Left colon (tissue), 2 donors: ENCODE measurements around the gene TMCC2. TPM values are rescaled to one million over a fixed set of nuclear protein-coding genes. Genes with fewer than 3 reads are reported as not detected.

ENCODE experiments used
- ATAC-seq: fragments of 200-7000 bp; cut with Tn5 transposase; one replicate; pipeline ENCODE4 v1.9.1; 2020; ENCODE audit warnings: mild to moderate bottlenecking, moderate library complexity
- DNase-seq, 2 donors: peaks; one replicate each; pipeline ENCODE4 v3.0.0-alpha.2; 2020
- intact Hi-C, 2 donors: fragments of 100-400 bp; cut with DNase I in 1 of 2; cut with micrococcal nuclease in 1 of 2; formaldehyde crosslinking; loops; one replicate each; pipeline versions ENCODE4 v1.11.2 to v1.14.0; 2022; cut with DNase I, micrococcal nuclease
- total RNA-seq, 2 donors: library from RNA; stranded (reverse); fragmentation: NEBNext Ultra II Directional; extraction: Animal tissue kit (Norgen Biotek cat#: 25700); gene quantifications; one replicate each; pipeline ENCODE4 v1.2.1, GENCODE V29; 2021
- donor health status: DM: no; HTN: no; CAD: no.
- donor health status: DM: yes; HTN: yes; CAD: no.

Gene TMCC2
- total RNA-seq, 2 donors from 2014 or later: 0.27 to 1.2 TPM

GRCh38 chr1:205235951-205236350 is 8.2 kb downstream of the TMCC2 start:
- ATAC-seq: no peak
- intact Hi-C loops: no loop called here

DNA sequence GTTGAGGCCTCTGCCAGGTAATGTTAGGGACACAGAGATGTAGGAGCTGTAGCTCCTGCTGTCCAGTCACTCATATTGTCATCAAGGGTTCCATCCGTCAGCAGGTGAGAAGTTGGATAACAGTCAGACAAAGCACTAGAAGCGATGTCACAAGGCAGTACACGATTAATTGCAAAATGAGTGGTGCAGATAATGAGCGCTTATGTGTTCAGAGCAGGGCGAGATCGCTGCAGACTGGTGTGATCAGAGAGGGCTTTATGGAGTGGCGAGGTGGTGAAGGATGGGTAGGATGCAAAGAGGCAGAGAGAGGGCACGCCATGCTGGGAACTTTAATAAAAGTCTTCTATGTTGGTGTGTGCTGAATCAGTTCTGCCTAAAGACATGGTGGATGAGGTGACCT is 8.8 kb downstream of the TMCC2 start:
- no peak for ATAC-seq
- intact Hi-C loops: no loop called here
- no peak for DNase-seq

More at GRCh38 chr1:205235951-205236350, 8.2 kb downstream of the TMCC2 start:
- DNase-seq: no peak

DNA sequence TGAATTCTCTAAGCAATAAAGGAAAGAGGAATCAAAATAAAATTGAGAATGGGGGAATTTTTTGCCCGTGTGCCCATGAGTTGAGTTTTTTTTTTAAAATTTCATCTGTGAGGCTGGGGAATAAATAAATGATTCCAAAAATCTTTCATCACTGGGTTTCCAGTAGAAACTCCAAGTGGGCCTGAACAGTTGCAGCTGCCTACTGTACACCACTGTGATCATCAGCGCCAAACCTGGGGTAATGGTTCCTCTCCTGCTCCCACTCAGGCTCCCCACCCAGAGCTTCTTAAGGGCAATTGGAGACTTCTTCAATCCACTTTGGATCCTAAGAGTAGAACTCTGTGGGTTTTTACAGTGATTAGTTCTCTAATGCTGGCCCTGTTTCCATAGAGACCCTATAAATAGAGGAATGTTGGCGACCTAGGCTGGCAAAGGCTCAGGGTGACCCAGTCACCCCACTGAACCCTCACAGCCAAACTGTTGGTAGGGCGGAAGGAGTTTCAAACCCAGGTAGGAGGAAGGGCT is 9.3 kb downstream of the TMCC2 start:
- intact Hi-C loops: no loop called here
- ATAC-seq: no peak

DNA sequence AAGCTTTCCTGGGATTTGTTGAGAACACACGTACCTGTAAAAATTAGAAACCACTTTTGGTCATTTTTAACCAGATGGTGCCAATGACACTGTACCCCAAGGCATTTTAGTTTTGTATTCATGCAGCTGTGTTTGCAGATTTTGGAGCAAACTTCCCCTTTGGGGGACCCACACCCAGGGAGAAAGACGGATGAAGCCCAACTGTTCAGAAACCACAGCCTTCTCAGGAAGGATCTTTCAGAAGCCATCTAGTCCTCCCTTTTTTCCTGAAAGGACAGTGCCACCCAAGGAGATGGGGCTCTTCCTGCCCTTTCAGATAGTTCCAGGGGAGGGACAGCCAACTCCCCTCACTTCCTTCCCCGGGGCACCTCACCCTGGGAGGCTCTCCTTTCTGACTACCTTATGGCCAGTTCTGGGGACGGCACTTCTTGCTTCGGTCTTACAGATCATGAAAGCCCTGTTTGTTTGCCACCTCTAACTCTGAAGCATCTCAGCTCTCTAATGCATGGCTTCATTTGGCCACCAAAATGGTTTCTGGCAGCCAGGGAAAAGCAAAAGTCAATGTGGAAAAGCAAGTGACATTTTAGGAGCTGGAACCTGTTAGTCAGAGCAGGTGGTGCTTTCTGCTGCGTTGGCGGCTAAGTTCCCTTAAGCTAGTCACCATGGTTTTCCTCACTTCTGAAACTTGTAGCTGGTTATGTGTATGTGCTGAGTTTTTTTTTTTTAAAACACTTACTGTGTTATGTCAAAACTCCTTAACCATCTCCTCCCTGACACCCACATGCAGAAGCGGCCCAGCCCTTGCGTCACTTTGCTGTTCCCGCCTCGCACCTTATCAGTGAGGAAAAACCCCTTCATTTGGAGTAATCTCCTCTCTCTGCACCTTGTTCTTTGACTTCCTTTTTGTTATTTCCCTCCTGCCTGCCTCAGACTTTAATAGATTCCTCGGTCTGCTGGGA is 10.1 kb downstream of the TMCC2 start:
- intact Hi-C loops: no loop called here
- no peak for ATAC-seq
- no peak for DNase-seq

More for the DNA sequence above, 9.3 kb downstream of the TMCC2 start:
- no peak for DNase-seq

GRCh38 chr1:205239078-205239477 is 11.3 kb downstream of the TMCC2 start:
- intact Hi-C loops: no loop called here
- no peak for DNase-seq
- ATAC-seq: no peak

- intact Hi-C loops: no loop called here
- DNase-seq (no peak), ATAC-seq (no peak)
These were observed 12.4 kb downstream of the TMCC2 start for GRCh38 chr1:205240118-205240517.

DNA sequence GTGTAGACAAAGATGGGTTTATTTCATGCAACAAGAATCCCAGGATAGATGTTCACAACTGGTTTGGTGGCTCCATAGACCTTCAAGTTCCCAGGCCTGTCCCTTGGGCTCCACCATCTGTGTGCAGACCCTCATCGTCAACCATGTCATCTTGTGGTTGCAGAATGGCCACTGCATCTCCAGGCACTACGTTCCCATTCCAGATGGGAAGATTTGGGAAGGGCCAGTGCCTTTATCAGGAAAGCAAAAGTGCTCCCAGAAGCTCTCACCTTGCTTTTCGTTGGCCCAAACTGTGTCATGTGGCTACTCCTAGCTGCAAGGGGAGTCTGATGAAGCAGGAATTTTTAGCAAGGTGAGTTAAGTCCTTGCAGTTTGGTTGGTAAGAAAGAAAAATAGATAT is 12.8 kb downstream of the TMCC2 start:
- intact Hi-C loops: no loop called here
- ATAC-seq (no peak), DNase-seq (no peak)

- intact Hi-C loops: no loop called here
- DNase-seq: no peak
- no peak for ATAC-seq
These were observed 13.8 kb downstream of the TMCC2 start for GRCh38 chr1:205241366-205242030.

GRCh38 chr1:205243350-205244191 is 15.8 kb downstream of the TMCC2 start:
- intact Hi-C loops: no loop called here
- DNase-seq (no peak), ATAC-seq (no peak)

GRCh38 chr1:205244384-205244783 is 16.6 kb downstream of the TMCC2 start:
- DNase-seq (no peak), ATAC-seq (no peak)
- intact Hi-C loops: no loop called here

- intact Hi-C loops: no loop called here
- DNase-seq (no peak), ATAC-seq (no peak)
These were observed 17.4 kb downstream of the TMCC2 start for GRCh38 chr1:205245096-205245495.

DNA sequence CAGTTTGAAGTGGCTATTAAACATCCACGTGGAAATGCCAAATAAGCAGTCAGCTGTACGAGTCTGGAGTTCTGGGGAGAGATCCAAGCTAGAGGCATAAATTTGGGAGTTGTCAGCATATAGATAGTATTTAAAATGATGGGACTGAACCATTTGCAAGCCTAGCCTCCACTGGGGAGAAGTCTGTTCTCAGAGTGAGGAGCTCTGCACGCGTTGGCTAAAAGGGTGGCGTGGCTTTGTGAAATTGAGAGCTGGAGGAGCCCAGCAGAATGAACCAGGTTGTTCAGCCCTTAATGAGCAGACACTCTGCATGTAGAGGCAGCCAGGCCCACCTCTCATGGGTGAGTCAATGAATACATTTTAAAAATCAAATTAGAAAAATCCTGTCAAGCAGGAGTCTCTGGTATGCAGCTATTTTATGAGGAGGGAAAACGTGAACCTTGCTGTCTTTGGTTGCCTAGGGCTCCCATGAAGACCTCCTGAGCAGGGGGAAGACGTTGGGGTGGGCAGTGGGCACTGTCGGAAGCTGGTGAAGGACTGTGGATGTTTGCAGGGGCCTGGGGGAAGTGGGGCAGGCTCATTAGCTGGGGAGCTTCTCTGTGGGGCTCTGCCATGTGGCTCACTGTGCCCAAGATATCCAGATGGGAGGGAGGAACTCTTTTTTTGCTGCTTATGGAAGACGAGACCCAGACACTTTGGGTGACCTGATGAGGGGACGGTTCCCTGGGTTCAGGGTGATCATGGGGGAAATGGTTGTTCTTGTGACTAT is 18.8 kb downstream of the TMCC2 start:
- intact Hi-C loops: no loop called here
- DNase-seq: no peak
- no peak for ATAC-seq

DNA sequence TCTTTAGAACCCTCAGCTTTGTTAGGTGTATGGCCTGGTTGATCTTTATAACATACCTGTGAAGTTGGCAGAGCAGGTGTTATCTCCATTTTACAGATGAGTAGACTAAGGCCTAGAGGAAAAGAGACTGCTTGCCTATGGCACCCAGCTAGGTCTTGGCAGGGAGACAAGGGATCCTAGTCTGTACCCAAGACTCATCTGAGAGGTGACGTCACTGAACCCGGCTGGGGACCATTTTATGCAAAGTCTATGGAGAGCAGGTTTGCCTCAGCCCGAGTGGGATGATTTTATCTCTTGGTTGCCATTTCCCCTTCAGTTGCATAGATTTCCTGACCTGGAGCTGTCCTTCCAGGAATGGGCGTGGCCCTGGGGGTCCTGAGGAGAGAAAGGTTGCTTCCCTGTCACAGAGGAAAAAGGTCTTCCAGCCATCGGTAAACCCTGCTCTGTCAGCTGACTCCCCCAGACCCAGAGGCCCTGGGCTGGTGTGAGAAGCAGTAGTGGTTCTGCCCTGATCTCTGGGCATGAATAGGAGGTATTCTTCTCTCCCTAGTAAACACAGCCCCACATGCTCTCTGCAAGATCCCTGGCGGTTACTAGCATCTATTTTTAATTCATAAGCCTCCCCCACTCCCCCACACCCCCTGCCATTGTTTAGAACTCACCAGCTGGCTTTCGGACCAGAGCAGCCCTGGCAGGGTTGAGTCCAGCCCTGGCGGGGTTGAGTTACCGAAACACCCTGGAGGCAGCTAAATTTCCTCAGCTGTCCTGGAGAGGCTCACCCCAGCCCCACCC is 19.6 kb downstream of the TMCC2 start:
- ATAC-seq (no peak), DNase-seq (no peak)
- intact Hi-C loops: no loop called here

DNA sequence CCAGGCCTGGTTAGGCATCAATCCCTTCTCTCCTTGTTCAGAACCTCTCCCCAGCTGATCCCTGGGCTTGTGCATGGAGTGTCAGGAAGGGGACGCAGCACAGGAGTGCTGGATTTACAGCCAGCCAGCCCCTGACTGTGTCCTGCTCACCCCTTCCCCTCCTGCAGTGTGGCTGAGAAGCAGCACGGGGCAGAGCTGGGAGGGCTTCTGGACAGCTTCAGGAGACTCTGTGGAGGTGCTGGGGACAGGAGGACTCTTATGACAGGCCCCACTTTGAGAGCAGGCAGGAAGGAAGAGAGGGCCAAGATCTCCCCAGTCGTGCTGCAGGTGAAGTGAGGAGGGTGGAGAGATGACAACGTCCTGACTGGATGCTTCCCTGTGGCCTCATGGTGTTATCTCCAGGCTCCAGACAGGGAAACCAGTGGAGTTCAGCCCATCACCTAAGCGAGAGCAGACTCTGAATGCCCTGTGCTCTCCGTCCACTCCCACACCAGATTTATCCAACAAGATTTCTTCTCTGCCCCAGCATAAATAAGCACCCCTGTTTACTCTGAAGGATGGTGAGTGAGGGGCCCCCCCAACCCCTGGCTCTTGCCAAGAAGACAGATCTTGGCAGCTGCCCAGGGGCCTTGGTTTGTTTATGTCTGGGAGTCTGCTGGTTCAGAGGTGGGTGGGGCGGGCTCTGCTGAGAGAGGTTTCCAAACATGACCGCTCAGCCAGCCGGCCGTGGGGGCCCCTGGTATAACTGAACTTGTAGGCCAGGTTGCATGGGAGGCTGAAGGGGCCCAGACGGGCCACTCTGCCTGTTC is 21.3 kb downstream of the TMCC2 start:
- DNase-seq (peak; percentile 64 to 79), ATAC-seq (peak; percentile 74)
- intact Hi-C loops: no loop called here

DNA sequence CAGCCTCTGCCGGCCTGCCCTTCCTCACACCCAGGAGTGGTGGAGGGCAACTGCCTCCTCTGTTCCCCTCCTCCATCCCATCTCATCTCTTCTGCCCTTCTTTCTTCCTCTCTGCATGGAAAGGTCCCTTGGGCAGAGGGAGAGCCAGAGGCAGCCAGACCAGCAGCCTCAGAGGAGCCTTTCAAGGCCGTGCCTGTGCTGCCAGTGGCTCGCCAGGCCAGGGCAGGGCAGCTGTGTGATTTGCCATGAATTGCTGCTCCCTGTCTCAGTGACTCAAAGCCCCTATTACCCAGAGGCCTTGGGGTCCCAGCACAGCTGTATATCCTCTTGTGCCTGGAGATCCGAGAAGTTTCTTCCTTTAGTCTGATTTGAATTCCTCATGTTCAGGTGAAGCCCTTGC is 21.9 kb downstream of the TMCC2 start:
- peak; percentile 26 for ATAC-seq
- intact Hi-C loops: loop anchor here (10.0 kb wide), 2 partner anchors 105 to 275 kb away; no protein-coding TSS in a partner anchor
- DNase-seq: no peak

GRCh38 chr1:205250699-205251098 is 23.0 kb downstream of the TMCC2 start:
- intact Hi-C loops: loop anchor here (10.0 kb wide), 2 partner anchors 106 to 276 kb away; no protein-coding TSS in a partner anchor
- ATAC-seq: no peak
- no peak for DNase-seq

DNA sequence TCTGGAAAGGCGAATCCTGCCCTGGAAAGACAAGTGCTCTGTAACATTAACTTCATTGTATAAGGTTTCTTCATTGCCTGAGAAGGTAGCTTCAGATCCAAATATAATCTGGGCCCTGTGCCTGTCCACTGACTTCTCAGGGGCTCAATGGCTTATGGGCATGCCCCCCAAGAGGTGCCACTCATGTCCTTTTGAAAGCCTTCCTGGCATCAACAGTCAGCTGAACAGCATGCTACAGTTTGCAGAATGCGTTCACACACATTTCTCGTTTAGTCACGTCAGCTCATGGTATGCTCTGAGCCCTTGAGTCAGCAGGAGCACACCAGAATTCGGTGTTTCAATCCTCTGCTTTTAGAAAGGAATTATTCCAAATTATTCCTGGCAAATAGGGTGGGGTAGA is 23.8 kb downstream of the TMCC2 start:
- ATAC-seq (no peak), DNase-seq (no peak)
- intact Hi-C loops: loop anchor here (10.0 kb wide), 2 partner anchors 107 to 277 kb away; no protein-coding TSS in a partner anchor
